Thoracic aorta (tissue), 2 donors: ENCODE results near the gene CHST14. TPM values are rescaled to one million over a fixed set of nuclear protein-coding genes. Genes with fewer than 3 reads are reported as not detected.

Source experiments
- ATAC-seq: fragments of 150-250 bp; one replicate; pipeline ENCODE4 v1.8.0; 2017; ENCODE audit warnings: low read depth; ENCODE audit not compliant: insufficient number of reproducible peaks, low FRiP score
- DNase-seq: peaks from one replicate; pipeline ENCODE4 v3.0.0-alpha.2; 2020; ENCODE audit warnings: low spot score
- H3K27ac ChIP-seq, 2 donors: fragments of 200-600 bp; sonication (generic); 1 replicate in 1 of 2; 2 replicates in 1 of 2; pipeline ENCODE4 v1.5.1; 2016; ENCODE audit warnings: mild to moderate bottlenecking in 2 of 2, moderate library complexity in 2 of 2
- H3K27me3 ChIP-seq: fragments of 200-600 bp; sonication (generic); replicated peaks from 2 replicates; pipeline ENCODE4 v1.6.0; 2016; ENCODE audit warnings: mild to moderate bottlenecking; ENCODE audit not compliant: insufficient read depth
- H3K36me3 ChIP-seq: fragments of 200-600 bp; sonication (generic); one replicate; pipeline ENCODE4 v1.5.1; 2016
- H3K4me1 ChIP-seq, 2 donors: fragments of 200-600 bp; sonication (generic); 1 replicate in 1 of 2; 2 replicates in 1 of 2; pipeline versions ENCODE4 v1.5.1 to v1.6.0; 2016; ENCODE audit warnings: low read depth in 2 of 2, mild to moderate bottlenecking in 1 of 2; ENCODE audit not compliant: control insufficient read depth in 1 of 2
- H3K4me3 ChIP-seq: fragments of 200-600 bp; sonication (generic); 2 replicates; pipeline ENCODE4 v1.5.1; 2016; ENCODE audit warnings: mild to moderate bottlenecking
- H3K9me3 ChIP-seq: fragments of 200-600 bp; sonication (generic); 2 replicates; pipeline ENCODE4 v1.5.1; 2016
- CTCF ChIP-seq: fragments of 200-600 bp; sonication (generic); IDR thresholded peaks from one replicate; pipeline ENCODE4 v1.5.1; 2019; ENCODE audit warnings: antibody characterized with exemption
- total RNA-seq, 2 donors: library from RNA; depleted of rRNA; stranded (reverse); fragments of >200 nt; gene quantifications; one replicate each; pipeline versions ENCODE4 v1.1.0 to v1.2.3, GENCODE V29; 2016

Gene CHST14
- total RNA-seq, 2 donors from 2014 or later = 16.4 to 21.0 TPM

GRCh38 chr15:40436116-40436891 lies 34.5 kb upstream of the CHST14 start:
- H3K4me1 ChIP-seq = peaks cover 19 to 30% of the 10 kb centered on the region in 2 donors

GRCh38 chr15:40436892-40437751 lies 33.7 kb upstream of the CHST14 start:
- H3K36me3 ChIP-seq = no peaks in the 10 kb centered on the region
- no peak for DNase-seq
- H3K27ac ChIP-seq = no peak overlapping the region
- H3K4me3 ChIP-seq = peak overlapping the region; percentile 68
- no peak for TF ChIP-seq CTCF
- H3K27me3 ChIP-seq = peaks cover 11% of the 10 kb centered on the region
- no peak for ATAC-seq
- no peaks in the 10 kb centered on the region for H3K9me3 ChIP-seq
- peaks cover 19 to 30% of the 10 kb centered on the region in 2 donors for H3K4me1 ChIP-seq

More at GRCh38 chr15:40436116-40436891, 34.5 kb upstream of the CHST14 start:
- Histone ChIP-seq H3K27me3 (peaks cover 11% of the 10 kb centered on the region), H3K4me3 (peak overlapping the region; percentile 68), H3K9me3 (no peaks in the 10 kb centered on the region), H3K27ac (no peak overlapping the region), H3K36me3 (no peaks in the 10 kb centered on the region)
- TF ChIP-seq CTCF = no peak
- DNase-seq = no peak
- no peak for ATAC-seq

- Histone ChIP-seq H3K4me3 (no peak overlapping the region), H3K36me3 (no peaks in the 10 kb centered on the region), H3K9me3 (no peaks in the 10 kb centered on the region), H3K4me1 (peaks cover 22 to 39% of the 10 kb centered on the region in 2 donors), H3K27ac (no peak overlapping the region), H3K27me3 (peaks cover 11% of the 10 kb centered on the region)
- ATAC-seq (no peak), DNase-seq (no peak)
- TF ChIP-seq CTCF = no peak
Observed at GRCh38 chr15:40437752-40438687, 32.8 kb upstream of the CHST14 start.

GRCh38 chr15:40438712-40439111 lies 32.1 kb upstream of the CHST14 start:
- H3K36me3 ChIP-seq = no peaks in the 10 kb centered on the region
- DNase-seq (no peak), ATAC-seq (no peak)
- no peak for TF ChIP-seq CTCF
- H3K9me3 ChIP-seq = no peaks in the 10 kb centered on the region
- no peak overlapping the region for H3K27ac ChIP-seq
- peaks cover 22 to 46% of the 10 kb centered on the region in 2 donors for H3K4me1 ChIP-seq
- no peak overlapping the region for H3K4me3 ChIP-seq
- H3K27me3 ChIP-seq = peaks cover 11% of the 10 kb centered on the region
